ENCODE results near the gene EXD2. TPM values are rescaled to one million over a fixed set of nuclear protein-coding genes. Genes with fewer than 3 reads are reported as not detected.
"Not testable (repeated sequence)": the region's sequence is repeated elsewhere in the genome, so short reads cannot be mapped to it uniquely, and the experiment has no call there.

EXD2 gene
- total and polyA plus RNA-seq, 2 experiments from 2014 or later, result 10.3 to 23.3 TPM

DNA sequence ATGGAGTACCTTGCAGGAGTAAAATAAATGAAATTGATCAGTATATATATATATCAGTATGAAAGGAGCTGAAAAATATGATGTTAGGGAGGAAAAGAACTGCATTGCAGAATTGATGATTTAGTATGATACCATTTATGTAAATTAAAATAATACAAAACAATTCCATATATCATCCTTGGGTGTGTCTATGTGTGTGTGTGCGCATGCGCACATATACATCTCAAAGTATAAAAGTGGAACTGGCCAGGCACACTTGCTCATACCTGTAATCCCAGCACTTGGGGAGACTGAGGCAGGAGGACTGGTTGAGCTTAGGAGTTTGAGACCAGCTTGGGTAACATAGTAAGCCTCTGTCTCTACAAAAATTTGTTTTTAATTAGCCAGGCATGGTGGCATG lies 84.0 kb downstream of the EXD2 start:
- no peak overlapping the region for H3K27ac ChIP-seq (ENCODE audit: low read depth)
- Mint-ChIP-seq H3K4me3 (no peak overlapping the region), H3K36me3 (ENCODE audit: low read depth) (no peaks in the 10 kb centered on the region), H3K9me3 (no peaks in the 10 kb centered on the region), H3K4me1 (peaks cover 4% of the 10 kb centered on the region), H3K27me3 (ENCODE audit: insufficient read depth, low read depth, poor library complexity) (no peaks in the 10 kb centered on the region), H3K27ac (no peak overlapping the region)
- no peak overlapping the region for H2AFZ ChIP-seq
- H3K9me2 ChIP-seq (ENCODE audit: insufficient read depth), result no peaks in the 10 kb centered on the region
- ATAC-seq (no peak), DNase-seq (ENCODE audit: low spot score) (no peak)
- no peaks in the 10 kb centered on the region for H3K27me3 ChIP-seq (ENCODE audit: insufficient read depth)
- H3F3A ChIP-seq (replicated peaks; ENCODE audit: low read depth), result no peaks in the 10 kb centered on the region
- no peaks in the 10 kb centered on the region for H3K36me3 ChIP-seq (ENCODE audit: insufficient read depth)
- no peaks in the 10 kb centered on the region for H3K79me2 ChIP-seq (replicated peaks; ENCODE audit: insufficient read depth)
- no peaks in the 10 kb centered on the region for H4K20me1 ChIP-seq (replicated peaks; ENCODE audit: insufficient read depth)
- H3K4me1 ChIP-seq (ENCODE audit: insufficient read depth), result no peaks in the 10 kb centered on the region
- no peak overlapping the region for H3K4me2 ChIP-seq
- H3K4me3 ChIP-seq, result no peak overlapping the region
- TF ChIP-seq EZH2 (IDR thresholded peaks at IDR 0.05; ENCODE audit: low read depth, unreplicated experiment) (no peak), ZNF331 (CRISPR knock-in tag; IDR thresholded peaks at IDR 0.05; ENCODE audit: low read depth) (no peak), ZNF462 (CRISPR knock-in tag; IDR thresholded peaks at IDR 0.05) (no peak), STAT1 (IDR thresholded peaks at IDR 0.05; ENCODE audit: unreplicated experiment) (no peak), CTCF (conservative IDR thresholded peaks at IDR 0.05; ENCODE audit: low read depth in 2 of 2) (no peak)
- TF ChIP-seq, protein P1, sequence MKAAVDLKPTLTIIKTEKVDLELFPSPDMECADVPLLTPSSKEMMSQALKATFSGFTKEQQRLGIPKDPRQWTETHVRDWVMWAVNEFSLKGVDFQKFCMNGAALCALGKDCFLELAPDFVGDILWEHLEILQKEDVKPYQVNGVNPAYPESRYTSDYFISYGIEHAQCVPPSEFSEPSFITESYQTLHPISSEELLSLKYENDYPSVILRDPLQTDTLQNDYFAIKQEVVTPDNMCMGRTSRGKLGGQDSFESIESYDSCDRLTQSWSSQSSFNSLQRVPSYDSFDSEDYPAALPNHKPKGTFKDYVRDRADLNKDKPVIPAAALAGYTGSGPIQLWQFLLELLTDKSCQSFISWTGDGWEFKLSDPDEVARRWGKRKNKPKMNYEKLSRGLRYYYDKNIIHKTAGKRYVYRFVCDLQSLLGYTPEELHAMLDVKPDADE (IDR thresholded peaks at IDR 0.05), result no peak
- TF ChIP-seq, protein P2, sequence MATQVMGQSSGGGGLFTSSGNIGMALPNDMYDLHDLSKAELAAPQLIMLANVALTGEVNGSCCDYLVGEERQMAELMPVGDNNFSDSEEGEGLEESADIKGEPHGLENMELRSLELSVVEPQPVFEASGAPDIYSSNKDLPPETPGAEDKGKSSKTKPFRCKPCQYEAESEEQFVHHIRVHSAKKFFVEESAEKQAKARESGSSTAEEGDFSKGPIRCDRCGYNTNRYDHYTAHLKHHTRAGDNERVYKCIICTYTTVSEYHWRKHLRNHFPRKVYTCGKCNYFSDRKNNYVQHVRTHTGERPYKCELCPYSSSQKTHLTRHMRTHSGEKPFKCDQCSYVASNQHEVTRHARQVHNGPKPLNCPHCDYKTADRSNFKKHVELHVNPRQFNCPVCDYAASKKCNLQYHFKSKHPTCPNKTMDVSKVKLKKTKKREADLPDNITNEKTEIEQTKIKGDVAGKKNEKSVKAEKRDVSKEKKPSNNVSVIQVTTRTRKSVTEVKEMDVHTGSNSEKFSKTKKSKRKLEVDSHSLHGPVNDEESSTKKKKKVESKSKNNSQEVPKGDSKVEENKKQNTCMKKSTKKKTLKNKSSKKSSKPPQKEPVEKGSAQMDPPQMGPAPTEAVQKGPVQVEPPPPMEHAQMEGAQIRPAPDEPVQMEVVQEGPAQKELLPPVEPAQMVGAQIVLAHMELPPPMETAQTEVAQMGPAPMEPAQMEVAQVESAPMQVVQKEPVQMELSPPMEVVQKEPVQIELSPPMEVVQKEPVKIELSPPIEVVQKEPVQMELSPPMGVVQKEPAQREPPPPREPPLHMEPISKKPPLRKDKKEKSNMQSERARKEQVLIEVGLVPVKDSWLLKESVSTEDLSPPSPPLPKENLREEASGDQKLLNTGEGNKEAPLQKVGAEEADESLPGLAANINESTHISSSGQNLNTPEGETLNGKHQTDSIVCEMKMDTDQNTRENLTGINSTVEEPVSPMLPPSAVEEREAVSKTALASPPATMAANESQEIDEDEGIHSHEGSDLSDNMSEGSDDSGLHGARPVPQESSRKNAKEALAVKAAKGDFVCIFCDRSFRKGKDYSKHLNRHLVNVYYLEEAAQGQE (IDR thresholded peaks at IDR 0.05; ENCODE audit: unreplicated experiment), result no peak

- not testable (repeated sequence) for ATAC-seq; H3F3A ChIP-seq (replicated peaks; ENCODE audit: low read depth); H3K36me3 Mint-ChIP-seq (ENCODE audit: low read depth); H3K36me3 ChIP-seq (ENCODE audit: insufficient read depth); H3K27ac Mint-ChIP-seq; H3K27me3 ChIP-seq (ENCODE audit: insufficient read depth); H3K4me1 Mint-ChIP-seq; H3K4me3 ChIP-seq; H3K4me1 ChIP-seq (ENCODE audit: insufficient read depth); H3K4me3 Mint-ChIP-seq; H3K79me2 ChIP-seq (replicated peaks; ENCODE audit: insufficient read depth); H3K27me3 Mint-ChIP-seq (ENCODE audit: insufficient read depth, low read depth, poor library complexity); H3K9me3 Mint-ChIP-seq; H3K9me2 ChIP-seq (ENCODE audit: insufficient read depth); DNase-seq (ENCODE audit: low spot score); H4K20me1 ChIP-seq (replicated peaks; ENCODE audit: insufficient read depth); H3K27ac ChIP-seq (ENCODE audit: low read depth); H2AFZ ChIP-seq; H3K4me2 ChIP-seq
Measured at GRCh38 chr14:69277356-69277755, 86.1 kb downstream of the EXD2 start.

All from GM23338 (cell line).